Esophagus muscularis mucosa (tissue), 4 donors: ENCODE results near the gene ITGA8.

Experiments used
- CTCF ChIP-seq, 3 experiments: fragments of 200-600 bp in 2 of 3; fragments of 450-650 bp in 1 of 3; sonication (generic) in 2 of 3; IDR thresholded peaks; one replicate each; pipeline ENCODE4 v1.5.1; 2017 to 2019; ENCODE audit warnings: antibody characterized with exemption in 3 of 3, mild to moderate bottlenecking in 2 of 3, moderate library complexity in 1 of 3
- EP300 ChIP-seq: sonication (generic); formaldehyde crosslinking; IDR thresholded peaks from one replicate; pipeline ENCODE4 v1.6.1; 2017; ENCODE audit warnings: antibody characterized with exemption
- POLR2A ChIP-seq: fragments of 450-650 bp; IDR thresholded peaks from one replicate; pipeline ENCODE4 v1.6.1; 2017; ENCODE audit warnings: antibody characterized with exemption, moderate library complexity, mild to moderate bottlenecking, low read depth
- POLR2AphosphoS5 ChIP-seq, 2 donors: sonication (generic); formaldehyde crosslinking; IDR thresholded peaks; one replicate each; pipeline ENCODE4 v1.6.1; 2017; ENCODE audit warnings: antibody characterized with exemption in 2 of 2

- no peak for TF ChIP-seq POLR2A
- no peak for TF ChIP-seq CTCF (IDR thresholded peaks at IDR 0.05)
- TF ChIP-seq EP300 = no peak
- no peak for TF ChIP-seq POLR2AphosphoS5 (IDR thresholded peaks at IDR 0.05)
Observed at GRCh38 chr10:15640536-15641085, 79.1 kb downstream of the ITGA8 start.
